ENCODE measurements around the gene HOXB9. TPM values are rescaled to one million over a fixed set of nuclear protein-coding genes. Genes with fewer than 3 reads are reported as not detected.

HOXB9 gene
- total RNA-seq, 4 donors from 2014 or later, result 0.09 to 0.48 TPM; not detected in 2

DNA sequence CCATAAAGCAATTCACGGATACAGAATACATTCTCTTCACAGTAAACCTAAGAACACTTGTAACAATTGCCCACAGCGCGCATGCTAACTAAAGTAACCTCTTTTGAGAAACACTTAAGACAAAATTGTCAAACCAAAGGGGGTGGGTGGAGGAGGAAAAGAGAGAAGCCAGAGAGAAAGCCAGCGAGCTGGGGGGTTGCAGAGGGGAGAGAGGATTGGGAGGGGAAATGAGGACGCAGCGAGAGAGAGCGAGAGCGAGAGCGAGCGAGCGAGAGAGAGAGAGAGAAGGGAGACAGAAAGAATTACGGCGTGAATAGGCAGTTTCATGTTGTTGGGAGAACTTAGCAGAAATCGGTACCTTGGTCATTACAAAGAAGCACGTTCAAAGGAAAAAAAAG, 13.7 kb downstream of the HOXB9 start:
- no peak for DNase-seq (ENCODE audit: low spot score)
- TF ChIP-seq, protein P1, sequence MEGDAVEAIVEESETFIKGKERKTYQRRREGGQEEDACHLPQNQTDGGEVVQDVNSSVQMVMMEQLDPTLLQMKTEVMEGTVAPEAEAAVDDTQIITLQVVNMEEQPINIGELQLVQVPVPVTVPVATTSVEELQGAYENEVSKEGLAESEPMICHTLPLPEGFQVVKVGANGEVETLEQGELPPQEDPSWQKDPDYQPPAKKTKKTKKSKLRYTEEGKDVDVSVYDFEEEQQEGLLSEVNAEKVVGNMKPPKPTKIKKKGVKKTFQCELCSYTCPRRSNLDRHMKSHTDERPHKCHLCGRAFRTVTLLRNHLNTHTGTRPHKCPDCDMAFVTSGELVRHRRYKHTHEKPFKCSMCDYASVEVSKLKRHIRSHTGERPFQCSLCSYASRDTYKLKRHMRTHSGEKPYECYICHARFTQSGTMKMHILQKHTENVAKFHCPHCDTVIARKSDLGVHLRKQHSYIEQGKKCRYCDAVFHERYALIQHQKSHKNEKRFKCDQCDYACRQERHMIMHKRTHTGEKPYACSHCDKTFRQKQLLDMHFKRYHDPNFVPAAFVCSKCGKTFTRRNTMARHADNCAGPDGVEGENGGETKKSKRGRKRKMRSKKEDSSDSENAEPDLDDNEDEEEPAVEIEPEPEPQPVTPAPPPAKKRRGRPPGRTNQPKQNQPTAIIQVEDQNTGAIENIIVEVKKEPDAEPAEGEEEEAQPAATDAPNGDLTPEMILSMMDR (IDR thresholded peaks at IDR 0.05), result no peak
- no peak for ATAC-seq (ENCODE audit: low FRiP score)

- DNase-seq (ENCODE audit: low spot score), result no peak
- ATAC-seq (ENCODE audit: low FRiP score), result no peak
- TF ChIP-seq, protein P1 (IDR thresholded peaks at IDR 0.05), result no peak
Observed at GRCh38 chr17:48611681-48612455, 14.3 kb downstream of the HOXB9 start.

- DNase-seq (ENCODE audit: low spot score) (no peak), ATAC-seq (ENCODE audit: low FRiP score) (no peak)
- TF ChIP-seq, protein P1 (IDR thresholded peaks at IDR 0.05), result no peak
Observed at GRCh38 chr17:48611213-48611612, 14.9 kb downstream of the HOXB9 start.

- peak; percentile 45 for ATAC-seq (ENCODE audit: low FRiP score)
- TF ChIP-seq, protein P1 (IDR thresholded peaks at IDR 0.05), result no peak
- peak; percentile 82 for DNase-seq (ENCODE audit: low spot score)
Observed at GRCh38 chr17:48610282-48611211, 15.6 kb downstream of the HOXB9 start, which contains the start of gene HOXB7. TSS of gene HOXB7 (minus strand) at chr17:48611017. CDS start at chr17:48610918, 99 bp downstream.

DNA sequence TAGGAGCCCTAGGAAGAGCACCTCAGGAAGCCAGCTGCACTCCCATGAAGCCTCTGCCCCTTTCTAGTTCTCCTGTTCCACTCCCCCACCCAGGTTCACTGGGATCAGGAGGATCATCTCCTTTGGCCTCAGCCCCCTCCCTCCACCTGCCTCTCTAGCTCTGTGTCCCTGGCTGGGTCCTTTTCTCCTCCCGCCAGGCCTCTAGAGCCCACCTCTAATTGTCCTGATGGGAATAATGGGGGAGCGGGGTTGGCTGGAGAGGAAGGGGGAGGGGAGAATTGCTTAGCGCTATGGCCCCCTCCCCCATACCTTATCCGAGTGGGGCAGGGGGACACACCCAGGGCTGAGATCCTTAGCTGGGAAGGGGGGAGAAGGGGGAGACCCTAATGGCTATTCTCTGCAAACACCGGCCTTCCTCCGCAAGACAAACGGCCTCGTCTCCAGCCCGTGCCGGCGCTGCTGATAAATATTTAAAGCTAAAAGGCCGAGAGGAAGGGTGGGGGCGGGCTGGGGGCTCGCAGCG, 16.3 kb downstream of the HOXB9 start:
- TF ChIP-seq, protein P1 (IDR thresholded peaks at IDR 0.05), result no peak
- ATAC-seq (ENCODE audit: low FRiP score) (no peak), DNase-seq (ENCODE audit: low spot score) (no peak)

GRCh38 chr17:48609033-48609432, 17.1 kb downstream of the HOXB9 start:
- DNase-seq (ENCODE audit: low spot score) (no peak), ATAC-seq (ENCODE audit: low FRiP score) (no peak)
- TF ChIP-seq, protein P1 (IDR thresholded peaks at IDR 0.05), result no peak

Measured in omental fat pad (tissue), 4 donors.